GM20000 (cell line): Measurements from ENCODE around the gene CHCHD4.
"Not testable (repeated sequence)": the region's sequence is repeated elsewhere in the genome, so short reads cannot be mapped to it uniquely, and the experiment has no call there.

ENCODE experiments used
- DNase-seq: peaks from one replicate; pipeline ENCODE4 v3.0.0; 2012; ENCODE audit warnings: low spot score
- CTCF ChIP-seq: IDR thresholded peaks from 2 replicates; pipeline ENCODE4 v1.5.1; 2012; ENCODE audit warnings: mild to moderate bottlenecking, control low read depth; ENCODE audit errors: extremely low read depth, missing control alignments

The CHCHD4 gene

GRCh38 chr3:14093831-14094230 lies 30.8 kb downstream of the CHCHD4 start:
- no peak for DNase-seq
- TF ChIP-seq CTCF = no peak

GRCh38 chr3:14092464-14092863 lies 32.2 kb downstream of the CHCHD4 start:
- no peak for TF ChIP-seq CTCF
- DNase-seq = no peak

GRCh38 chr3:14091959-14092358 lies 32.7 kb downstream of the CHCHD4 start:
- DNase-seq = not testable (repeated sequence)

GRCh38 chr3:14087461-14087860 lies 37.2 kb downstream of the CHCHD4 start:
- not testable (repeated sequence) for DNase-seq

GRCh38 chr3:14082108-14082657 lies 42.5 kb downstream of the CHCHD4 start:
- no peak for TF ChIP-seq CTCF
- no peak for DNase-seq

GRCh38 chr3:14077310-14077709 lies 47.4 kb downstream of the CHCHD4 start:
- TF ChIP-seq CTCF = no peak
- no peak for DNase-seq

- not testable (repeated sequence) for DNase-seq
Observed at GRCh38 chr3:14075233-14075632, 49.4 kb downstream of the CHCHD4 start.

- TF ChIP-seq CTCF = no peak
- no peak for DNase-seq
Observed at GRCh38 chr3:14064910-14065309, 59.8 kb downstream of the CHCHD4 start.

- no peak for DNase-seq
- no peak for TF ChIP-seq CTCF
Observed at GRCh38 chr3:14063152-14063551, 61.5 kb downstream of the CHCHD4 start.
